HG02884 (cell line): ENCODE measurements around the gene MICAL1.

Experiments used
- ATAC-seq: cut with Tn5 transposase; IDR thresholded peaks from one replicate; pipeline ENCODE4 v1.9.1; 2021; ENCODE audit warnings: mild to moderate bottlenecking, moderate library complexity; ENCODE audit not compliant: unreplicated experiment

Gene MICAL1, protein sequence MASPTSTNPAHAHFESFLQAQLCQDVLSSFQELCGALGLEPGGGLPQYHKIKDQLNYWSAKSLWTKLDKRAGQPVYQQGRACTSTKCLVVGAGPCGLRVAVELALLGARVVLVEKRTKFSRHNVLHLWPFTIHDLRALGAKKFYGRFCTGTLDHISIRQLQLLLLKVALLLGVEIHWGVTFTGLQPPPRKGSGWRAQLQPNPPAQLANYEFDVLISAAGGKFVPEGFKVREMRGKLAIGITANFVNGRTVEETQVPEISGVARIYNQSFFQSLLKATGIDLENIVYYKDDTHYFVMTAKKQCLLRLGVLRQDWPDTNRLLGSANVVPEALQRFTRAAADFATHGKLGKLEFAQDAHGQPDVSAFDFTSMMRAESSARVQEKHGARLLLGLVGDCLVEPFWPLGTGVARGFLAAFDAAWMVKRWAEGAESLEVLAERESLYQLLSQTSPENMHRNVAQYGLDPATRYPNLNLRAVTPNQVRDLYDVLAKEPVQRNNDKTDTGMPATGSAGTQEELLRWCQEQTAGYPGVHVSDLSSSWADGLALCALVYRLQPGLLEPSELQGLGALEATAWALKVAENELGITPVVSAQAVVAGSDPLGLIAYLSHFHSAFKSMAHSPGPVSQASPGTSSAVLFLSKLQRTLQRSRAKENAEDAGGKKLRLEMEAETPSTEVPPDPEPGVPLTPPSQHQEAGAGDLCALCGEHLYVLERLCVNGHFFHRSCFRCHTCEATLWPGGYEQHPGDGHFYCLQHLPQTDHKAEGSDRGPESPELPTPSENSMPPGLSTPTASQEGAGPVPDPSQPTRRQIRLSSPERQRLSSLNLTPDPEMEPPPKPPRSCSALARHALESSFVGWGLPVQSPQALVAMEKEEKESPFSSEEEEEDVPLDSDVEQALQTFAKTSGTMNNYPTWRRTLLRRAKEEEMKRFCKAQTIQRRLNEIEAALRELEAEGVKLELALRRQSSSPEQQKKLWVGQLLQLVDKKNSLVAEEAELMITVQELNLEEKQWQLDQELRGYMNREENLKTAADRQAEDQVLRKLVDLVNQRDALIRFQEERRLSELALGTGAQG

DNA sequence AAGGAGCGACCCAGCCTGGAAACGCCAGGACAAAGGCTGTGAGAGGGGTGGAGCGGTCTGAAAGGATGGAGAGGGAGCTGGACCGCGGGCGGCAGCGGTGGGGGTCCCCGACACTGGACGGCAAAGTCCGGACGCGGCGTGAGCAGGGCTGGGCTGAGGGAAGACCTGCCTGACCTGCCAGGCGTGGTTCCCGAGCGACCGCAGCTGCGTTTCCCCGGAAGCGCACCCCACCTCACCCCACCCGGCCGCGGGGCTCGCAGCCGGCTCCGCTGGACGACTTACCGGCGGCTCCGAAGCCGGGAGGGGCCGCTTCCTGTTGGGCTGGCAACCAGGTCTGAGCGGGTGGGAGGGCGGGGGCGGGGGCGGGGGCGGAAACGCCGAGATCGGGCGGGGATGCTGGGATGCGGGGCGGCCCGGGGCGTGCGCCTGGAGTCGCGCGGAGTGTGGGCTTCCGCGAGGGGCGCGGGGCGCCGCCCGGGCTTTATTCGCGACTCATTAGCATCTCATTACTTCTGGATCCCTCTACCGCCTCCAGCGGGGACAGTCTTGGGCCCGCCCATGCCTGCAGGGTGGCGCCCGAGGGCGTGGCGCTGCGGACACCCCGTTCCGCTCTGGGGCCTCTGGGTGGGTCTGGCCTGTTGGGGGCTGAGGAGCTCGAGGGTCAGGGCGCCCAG, at the start of gene MICAL1:
MICAL1 (minus strand) TSS at position 336 of the 674 bp plus-strand sequence. CDS start 1,576 bp downstream, outside the sequence.
- ATAC-seq = peak; percentile 46

DNA sequence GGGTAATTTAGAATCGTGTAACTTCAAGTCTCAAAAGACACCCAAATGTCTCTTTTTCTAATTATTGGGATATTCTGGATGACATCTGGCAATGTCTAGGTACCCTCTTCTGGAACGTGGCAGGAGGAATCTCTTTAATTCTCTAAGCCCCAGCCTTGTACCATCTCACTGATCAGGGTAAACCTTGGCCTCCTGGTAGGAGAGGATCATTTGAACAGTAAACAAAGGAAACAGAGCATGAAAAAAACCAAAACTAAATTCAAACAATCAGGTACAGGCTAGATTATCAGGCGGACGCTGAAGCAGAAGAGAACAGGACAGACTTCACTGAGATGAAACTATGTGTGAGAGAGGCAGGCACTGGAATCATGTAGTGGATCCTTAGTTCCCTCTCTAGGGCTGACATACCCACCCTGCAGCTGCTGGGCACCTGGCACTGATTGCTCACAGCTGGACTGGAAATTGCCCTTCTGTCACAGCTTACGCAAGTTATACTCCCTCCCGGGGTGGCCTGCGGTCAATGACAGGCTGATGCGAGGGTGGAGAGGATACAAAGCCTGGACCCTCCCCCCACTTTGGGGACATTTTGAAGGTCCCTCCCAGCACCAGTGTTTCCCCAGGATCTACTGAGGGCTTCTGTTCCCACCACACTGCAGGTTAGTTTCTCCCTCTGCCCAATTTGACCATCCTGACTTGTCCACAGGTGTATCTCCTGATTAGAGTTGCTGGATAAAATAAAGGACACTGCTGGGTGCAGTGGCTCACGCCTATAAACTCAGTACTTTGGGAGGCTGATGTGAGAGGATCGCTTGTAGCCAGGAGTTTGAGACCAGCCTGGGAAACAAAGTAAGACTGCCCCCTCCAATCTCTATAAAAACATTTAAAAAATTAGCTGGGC, 48.0 kb upstream of the MICAL1 start:
- no peak for ATAC-seq

DNA sequence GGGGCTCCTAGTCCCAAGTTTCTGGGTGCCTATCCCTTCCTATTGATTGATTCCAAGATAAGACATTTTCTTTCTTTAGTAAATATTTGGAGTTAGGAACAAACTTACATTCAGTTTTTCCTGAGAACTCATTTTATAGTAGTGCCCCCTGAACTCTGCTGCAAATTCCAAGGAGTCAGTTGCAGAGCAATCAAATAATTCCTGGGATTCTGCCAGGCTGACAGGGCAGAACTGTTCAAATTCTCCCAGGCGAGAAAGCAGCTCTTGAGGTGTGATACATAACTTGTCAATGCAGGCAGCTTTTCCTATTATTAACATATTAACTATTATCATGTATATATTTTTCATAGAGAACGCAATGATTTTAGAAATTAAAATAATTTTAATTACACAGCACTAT, 43.4 kb upstream of the MICAL1 start:
- ATAC-seq = no peak

DNA sequence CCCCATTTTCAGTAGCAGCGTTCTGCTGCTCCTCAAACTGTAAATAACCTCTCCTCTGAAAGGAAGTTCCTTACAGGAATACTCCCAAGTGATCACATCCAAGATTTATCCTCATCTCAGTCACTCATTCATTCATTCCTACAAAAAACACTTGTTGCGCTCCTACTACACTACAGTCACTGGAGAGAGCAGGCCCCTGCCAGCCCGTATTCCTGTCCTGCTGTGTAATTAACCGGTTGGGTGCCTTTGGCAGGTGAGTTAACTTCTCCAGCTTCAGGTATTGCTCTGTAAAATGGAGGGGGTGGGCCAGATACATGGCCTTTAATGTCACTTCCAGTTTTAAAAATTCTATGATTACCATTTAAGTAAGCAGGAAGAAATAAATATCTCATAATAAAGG, 42.5 kb upstream of the MICAL1 start:
- no peak for ATAC-seq

DNA sequence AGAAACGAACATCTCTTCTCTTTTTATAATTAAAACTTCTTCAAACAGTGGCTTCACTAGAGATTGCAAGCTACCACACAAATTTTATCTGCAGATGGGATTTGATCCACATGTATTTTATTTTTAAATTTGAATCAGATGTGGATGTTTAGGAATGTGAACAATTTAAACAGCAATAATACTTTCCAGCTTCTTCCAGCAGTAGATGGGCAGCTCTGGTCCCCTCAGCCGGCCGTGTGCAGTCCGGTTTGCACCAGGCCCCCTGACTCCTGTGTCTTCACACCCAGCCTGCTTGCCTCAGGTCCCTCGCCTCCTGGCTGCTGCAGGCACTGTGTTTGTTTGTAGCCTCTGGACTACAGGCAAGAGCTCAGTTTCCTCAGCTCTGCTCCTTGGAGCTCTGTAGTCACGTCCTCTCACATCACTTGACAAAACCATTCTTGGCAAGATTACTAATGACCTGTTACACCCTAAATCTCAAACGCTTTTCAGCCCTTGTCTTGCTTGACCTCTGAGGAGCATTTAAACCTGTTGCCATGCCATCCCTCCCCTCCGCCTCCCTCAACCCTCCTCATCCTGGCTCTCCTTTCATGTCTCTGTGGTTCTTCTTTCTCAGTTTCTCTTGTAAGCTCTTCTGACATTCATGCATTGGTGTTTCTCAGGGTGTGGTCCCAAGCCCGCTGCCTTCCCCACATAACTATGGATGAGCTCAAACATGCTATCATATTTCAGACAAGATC, 40.6 kb upstream of the MICAL1 start:
- ATAC-seq = no peak

DNA sequence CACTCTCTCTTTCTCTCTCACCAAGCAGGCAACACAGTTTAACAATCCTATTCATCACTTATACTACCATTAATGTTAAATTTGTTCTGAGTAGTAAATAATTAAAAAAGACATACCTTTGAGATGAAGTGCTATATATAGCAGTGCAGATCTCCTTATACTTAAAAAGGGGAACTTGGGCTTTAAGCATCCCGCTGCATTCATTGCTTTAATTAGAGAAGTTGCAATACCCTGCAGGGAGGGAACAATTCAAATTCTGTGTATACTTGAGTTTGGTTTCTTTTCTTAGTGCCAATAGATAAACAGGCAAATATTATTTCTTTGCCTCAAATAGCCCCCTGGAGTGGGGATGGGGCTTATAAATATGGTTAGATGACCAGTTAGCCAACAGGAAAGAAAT, 38.3 kb upstream of the MICAL1 start:
- no peak for ATAC-seq

DNA sequence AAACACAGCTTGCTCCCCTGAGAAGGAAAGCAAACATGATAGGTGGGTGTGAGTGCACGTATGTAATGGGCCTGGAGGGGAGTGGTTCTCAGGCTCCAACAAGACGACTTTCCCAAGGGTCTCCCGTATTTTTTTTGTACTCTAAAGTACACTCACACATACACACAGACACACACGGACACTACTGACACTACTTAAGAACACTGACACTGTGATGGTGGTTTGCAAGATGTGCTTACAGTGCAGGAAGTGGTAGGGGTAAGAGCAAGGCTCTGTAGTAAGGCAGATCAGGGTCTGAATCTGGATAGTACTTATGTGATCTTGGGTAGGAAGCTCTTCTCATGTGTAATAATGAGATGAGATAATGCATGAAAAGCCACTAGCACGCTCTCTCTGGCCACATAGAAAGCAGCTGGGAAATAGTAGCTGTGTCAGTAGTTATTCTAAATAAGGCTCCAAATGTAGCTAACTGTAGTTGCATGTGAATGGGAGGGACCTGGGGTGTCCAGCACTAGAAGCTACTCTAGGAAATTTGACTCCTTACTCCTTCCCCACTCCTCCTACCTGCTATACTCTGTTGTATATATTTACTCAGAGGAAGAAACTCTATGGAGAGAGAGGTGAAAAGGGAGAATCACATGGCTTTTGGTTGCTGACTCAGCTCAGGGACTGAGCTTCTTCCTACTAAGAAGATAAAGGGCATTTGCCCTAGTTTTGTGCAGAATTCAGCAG, 35.8 kb upstream of the MICAL1 start:
- no peak for ATAC-seq

DNA sequence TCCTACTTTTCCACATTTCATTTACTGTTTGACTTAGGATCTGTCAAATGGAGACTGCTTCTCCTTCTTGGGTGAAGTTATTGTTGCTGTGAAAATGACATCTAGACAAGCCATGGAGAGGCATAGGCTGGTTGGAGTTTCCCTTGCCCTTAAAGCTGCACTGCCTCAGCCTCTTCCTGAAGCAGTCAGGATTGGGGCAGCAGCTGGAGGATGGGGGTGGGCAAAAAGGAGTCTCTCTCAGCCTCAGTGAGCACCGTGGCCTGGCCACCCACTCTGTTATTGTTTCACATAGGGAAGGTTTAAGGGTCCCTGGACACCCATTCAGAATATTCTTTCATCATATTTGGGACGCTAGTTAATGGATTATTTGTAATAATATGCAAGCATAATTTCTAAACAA, 35.1 kb upstream of the MICAL1 start:
- ATAC-seq = no peak

DNA sequence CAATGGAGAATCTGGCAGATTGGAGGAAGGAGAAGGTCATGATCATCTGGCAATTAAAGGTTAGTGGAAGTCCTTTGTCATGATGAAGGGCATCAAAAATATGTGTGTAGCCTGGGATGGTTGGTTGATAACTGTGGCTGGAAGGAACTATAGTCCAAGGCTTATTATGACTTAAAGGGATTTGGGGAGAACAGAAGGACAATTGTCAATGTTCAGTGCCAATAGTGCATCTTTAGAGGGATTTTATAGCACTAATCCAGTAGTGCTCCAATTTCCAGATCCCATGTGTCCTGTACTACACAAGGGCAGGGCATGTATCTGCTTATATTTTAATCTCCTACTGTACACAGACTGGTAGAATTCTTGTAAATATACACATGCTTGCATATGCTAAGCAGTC, 32.4 kb upstream of the MICAL1 start:
- ATAC-seq = no peak

DNA sequence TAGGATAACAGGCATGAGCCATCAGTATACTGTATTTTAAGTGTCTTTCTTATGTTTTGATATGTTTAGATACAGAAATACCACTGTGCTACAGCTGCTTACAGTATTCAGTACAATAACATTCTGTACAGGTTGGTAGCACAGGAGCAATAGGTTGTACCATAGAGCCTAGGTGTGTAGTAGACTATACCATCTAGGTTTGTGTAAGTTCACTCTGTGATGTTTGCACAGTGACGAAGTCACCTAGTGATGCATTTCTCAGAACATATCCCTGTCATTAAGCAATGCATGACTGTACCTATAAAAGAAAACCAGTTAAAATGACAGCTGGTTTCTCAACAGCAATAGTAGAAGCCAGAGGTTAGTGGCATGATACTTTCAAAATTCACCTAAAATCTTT, 30.5 kb upstream of the MICAL1 start:
- no peak for ATAC-seq

DNA sequence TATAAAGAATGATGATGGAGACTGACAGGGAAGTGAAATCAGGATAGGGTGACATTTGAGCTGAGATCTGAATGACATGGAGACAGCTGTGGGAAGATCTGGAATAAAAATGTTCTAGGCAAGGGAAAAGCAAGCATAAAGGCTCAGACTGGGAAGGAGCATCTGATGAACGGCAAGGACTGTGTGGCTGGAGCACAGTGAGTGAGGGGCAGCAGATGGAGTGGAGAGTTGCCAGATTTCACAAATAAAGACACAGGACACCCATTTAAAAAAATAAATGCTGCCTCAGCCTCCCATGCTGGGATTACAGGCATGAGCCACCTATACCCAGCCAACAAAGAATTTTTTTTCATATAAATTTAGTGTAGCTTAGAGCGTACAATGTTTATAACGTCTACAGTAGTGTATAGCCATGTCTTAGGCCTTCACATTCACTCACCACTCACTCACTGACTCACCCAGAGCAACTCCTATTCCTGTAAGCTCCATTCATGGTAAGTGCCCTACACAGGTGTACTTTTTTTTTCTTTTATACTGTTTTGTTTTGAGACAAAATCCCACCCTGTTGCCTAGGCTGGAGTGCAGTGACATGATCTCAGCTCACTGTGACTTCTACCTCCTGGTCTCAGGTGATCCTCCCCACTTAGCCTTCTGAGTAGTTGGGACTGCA, 29.8 kb upstream of the MICAL1 start:
- no peak for ATAC-seq

DNA sequence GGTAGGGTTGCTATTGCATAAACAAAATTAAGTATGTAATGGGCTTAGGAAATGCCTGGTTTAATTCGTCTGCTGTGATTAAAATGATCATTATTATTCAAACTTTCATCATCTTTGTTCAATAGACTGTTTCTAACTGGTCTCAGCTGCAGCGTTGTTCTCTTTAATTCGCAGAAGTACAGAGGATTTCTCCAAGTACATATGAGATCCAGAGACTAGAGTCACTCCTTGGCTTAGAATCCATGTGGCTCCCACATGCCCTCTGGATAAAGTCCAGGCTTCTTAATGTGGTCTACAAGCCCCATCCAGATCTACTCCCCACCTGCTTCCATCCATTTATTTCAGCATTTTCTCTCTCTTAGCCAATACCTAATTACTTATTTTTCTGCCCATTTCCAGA, 28.6 kb upstream of the MICAL1 start:
- ATAC-seq = no peak

DNA sequence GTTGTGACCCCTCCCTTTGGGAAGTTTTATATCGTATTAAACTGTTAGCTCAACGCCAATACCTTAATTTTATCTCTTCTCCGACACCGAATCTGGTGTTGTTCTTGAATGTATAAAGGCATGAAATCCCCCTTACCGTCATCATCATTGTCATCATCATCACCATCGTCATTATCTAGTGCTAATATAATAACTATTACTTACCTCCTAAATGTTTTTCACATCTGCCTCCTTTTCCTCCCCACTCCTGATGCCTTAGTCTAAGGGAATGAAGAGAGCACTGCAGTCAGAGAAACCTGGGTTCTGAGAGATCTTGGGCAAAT, 28.1 kb upstream of the MICAL1 start:
- ATAC-seq = no peak

DNA sequence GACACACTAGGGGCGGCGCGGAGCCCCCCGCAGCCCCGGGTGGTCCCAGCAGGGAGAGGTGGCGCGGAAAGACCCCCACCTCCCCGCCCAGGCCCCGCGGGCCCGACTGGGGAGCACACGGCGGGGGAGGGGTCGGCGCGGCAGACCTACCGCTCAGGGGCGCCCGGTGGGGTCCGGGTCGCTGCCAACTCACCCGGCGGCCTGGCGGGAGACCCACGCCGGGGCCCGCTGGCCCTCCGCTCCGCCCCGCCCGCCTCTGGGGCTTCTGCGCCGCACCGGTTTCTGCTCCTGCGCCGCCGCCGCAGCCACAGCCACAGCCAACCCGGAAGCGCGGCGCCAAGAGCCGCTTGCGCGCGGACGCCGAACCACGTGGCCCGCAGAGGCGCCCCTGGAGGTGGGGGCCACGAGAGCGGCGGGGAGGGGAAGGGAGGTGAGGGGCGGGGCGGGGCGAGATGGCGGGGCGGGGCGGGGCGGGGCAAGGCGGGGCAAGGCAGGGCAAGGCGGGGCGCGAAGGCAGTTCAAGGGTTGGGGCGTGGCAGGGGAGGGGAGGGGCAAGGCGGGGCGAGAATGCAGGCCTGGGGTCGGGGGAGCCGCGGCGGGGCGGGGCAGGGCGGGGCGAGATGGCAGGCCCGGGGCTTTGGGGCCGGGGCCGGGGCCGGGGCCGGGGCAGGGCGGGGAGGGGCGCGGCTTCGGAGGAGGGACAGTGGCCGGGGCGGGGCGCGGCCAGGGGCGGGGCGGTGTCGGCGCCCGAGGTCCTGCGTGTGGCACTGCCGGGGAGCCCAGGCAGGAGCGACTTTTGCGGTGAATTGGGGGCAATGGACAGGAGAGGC, 27.5 kb upstream of the MICAL1 start, which contains the start of gene ZBTB24:
ZBTB24 (minus strand) TSS at position 315 of the 830 bp plus-strand sequence. CDS start 1,193 bp downstream, outside the sequence.
- ATAC-seq = peak; percentile 85

DNA sequence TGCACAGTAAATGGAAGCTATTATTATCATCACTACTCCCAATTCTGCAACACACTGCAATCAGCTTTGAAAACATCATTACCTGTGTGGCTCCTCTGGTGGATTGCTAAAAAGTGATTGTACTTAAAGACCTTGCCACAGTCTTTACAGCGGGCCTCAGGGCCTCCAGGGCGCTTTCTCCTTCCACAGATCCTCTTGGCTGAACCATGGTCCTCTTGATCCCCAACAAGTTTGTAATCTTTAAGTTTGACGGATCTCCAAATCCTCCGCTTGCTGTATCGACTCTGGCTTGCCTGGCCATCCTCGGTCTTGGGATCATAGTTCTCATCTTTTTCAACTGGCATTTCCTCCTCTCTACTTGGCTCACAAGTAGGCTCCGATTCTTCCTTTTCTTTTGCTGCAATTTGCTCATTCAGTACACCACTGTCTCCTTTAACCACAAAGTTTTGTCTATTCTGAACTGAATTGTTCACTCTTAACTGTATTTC, 25.5 kb upstream of the MICAL1 start:
- no peak for ATAC-seq

DNA sequence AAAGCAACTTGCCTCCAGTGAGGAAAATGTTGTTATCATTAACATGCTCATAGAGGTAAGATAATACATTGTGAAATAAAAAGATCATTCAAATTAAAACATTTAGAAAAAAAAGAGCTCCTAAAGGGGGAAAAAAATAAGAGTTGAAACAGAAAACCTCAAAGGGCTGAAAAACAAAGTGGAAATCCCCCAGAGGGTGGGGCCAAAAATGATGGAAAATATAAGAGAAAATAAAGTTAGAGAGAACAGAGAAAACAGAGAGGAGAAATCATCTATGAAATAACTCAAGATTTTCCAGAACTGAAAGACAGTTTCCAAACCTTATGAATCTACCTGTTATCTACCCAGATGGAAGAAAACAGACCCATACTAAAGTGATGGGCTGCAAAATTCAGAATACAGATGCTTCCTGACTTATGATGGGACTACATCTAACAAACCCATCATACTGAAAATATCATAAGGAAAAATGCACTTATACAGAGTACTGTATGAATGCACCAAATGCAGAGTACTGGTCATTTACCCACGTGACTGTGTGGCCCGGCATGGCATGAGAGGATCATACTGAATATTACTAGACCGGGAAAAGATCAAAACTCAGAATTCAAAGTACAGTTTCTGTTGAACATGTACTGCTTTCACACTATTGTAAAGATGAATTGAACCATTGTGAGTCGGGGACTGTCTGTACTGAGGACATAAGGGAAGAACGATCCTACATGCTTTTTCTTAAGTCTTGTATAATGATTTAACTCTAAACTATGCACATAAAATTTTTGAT, 23.5 kb upstream of the MICAL1 start:
- no peak for ATAC-seq
